RWPE1 (cell line): ENCODE measurements around the gene BUB1B.
A peak's percentile ranks its signal among the peaks of the same experiment; 100 is the strongest.

Experiments used
- CTCF ChIA-PET: fragments of 350-600 bp; sonication (Branson Sonifier 250); formaldehyde crosslinking; extraction: SDS; loops from one replicate; lab custom pipeline; 2021; lab: Yijun Ruan, JAX
- POLR2A ChIA-PET: fragments of 400-600 bp; formaldehyde crosslinking; extraction: SDS; loops from one replicate; lab custom pipeline; 2020; ENCODE audit warnings: antibody characterized with exemption; ENCODE audit not compliant: low non-redundant PET; lab: Yijun Ruan, JAX
- DNase-seq: peaks from one replicate; pipeline ENCODE4 v3.0.0; 2012; ENCODE audit warnings: low spot score
- H3K27ac ChIP-seq: fragments of 450-650 bp; 2 replicates; pipeline ENCODE4 v1.5.1; 2017
- CTCF ChIP-seq: fragments of 450-650 bp; conservative IDR thresholded peaks from 2 replicates; pipeline ENCODE4 v1.5.1; 2017; ENCODE audit warnings: low read depth, mild to moderate bottlenecking

Gene BUB1B

GRCh38 chr15:40239404-40239692 is 78.5 kb downstream of the BUB1B start:
- TF ChIP-seq CTCF = no peak
- ChIA-PET CTCF (interaction anchor here (0.6 to 5.8 kb wide), 6 partner anchors 16 to 400 kb away, joined by 3 to 50 read pairs (median 7); no protein-coding TSS in a partner anchor), POLR2A (no interaction called here)
- peak overlapping the region; percentile 100 for H3K27ac ChIP-seq
- DNase-seq = no peak

GRCh38 chr15:40239693-40240618 is 79.1 kb downstream of the BUB1B start:
- peak; percentile 79 for DNase-seq
- TF ChIP-seq CTCF = no peak
- ChIA-PET POLR2A (interaction anchor here (0.6 to 0.7 kb wide), 2 partner anchors 78 to 329 kb away, joined by 3 to 9 read pairs; partner anchors contain the start of gene RPUSD2), CTCF (interaction anchor here (0.6 to 5.8 kb wide), 7 partner anchors 15 to 400 kb away, joined by 3 to 50 read pairs (median 6); partner anchors contain the start of gene CCDC9B)
- peak overlapping the region; percentile 100 for H3K27ac ChIP-seq

- peak; percentile 60 for DNase-seq
- ChIA-PET POLR2A (interaction anchor here (0.5 to 1.0 kb wide), 3 partner anchors 8 to 329 kb away, joined by 3 to 9 read pairs (median 5); partner anchors contain the start of gene RPUSD2), CTCF (interaction anchor here (0.6 to 5.8 kb wide), 5 partner anchors 17 to 100 kb away, joined by 3 to 50 read pairs (median 7); partner anchors contain the start of gene CCDC9B)
- peak overlapping the region; percentile 100 for H3K27ac ChIP-seq
- TF ChIP-seq CTCF = no peak
These were observed 79.9 kb downstream of the BUB1B start for GRCh38 chr15:40240619-40241221.

DNA sequence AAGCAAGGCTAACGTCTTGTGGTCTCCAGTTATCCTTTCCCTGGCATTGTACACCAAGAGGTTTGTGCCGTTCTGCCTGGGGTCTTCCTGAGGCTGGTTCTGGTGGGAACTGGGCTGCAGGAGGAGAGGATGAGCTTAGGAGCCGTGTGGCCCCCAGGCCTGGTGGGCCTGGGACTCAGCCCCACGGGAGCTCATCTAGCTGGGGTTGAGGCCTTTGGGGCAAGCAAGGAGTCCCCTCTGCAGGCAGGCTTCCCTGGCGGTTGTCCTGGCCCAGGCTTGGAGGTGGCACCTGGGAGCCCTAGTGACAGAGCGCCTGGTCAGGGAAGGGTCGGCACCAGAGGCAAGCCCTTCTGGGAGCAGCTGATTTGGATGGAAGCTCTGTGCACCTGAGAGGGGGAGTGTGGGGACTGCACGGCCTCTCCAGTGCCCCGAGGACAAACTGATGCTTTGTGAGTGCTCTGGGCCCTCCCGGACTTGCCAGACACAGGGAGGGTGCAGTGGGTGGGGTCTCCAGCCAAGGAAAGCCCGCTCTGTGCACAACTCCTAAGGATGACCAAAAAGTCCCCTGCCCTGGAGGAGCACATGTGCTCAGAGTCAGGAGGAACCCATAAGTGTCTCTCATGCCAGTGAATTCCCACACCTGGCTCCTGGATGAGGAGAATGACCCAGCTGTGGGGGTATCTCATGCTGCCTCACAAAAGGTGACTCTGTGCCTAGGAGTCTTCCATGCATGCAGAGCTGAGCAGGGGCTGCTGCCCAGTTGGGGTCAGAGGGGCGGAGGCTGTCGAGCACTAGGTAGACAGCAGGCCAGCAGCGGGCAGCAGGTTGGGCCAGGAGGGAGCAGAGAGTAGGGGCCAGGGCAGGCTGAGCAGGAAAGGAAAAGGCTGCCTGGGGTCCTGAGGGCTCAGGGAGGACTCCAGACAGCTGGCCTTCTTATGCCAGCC is 80.7 kb downstream of the BUB1B start:
- POLR2A ChIA-PET = interaction anchor here (0.5 to 1.0 kb wide), 3 partner anchors 9 to 201 kb away, joined by 3 to 5 read pairs (median 3); no protein-coding TSS in a partner anchor
- CTCF ChIA-PET = interaction anchor here (0.6 to 5.8 kb wide), 6 partner anchors 8 to 102 kb away, joined by 3 to 50 read pairs (median 4); no protein-coding TSS in a partner anchor
- no peak for TF ChIP-seq CTCF
- H3K27ac ChIP-seq = peak overlapping the region; percentile 100
- DNase-seq = no peak

DNA sequence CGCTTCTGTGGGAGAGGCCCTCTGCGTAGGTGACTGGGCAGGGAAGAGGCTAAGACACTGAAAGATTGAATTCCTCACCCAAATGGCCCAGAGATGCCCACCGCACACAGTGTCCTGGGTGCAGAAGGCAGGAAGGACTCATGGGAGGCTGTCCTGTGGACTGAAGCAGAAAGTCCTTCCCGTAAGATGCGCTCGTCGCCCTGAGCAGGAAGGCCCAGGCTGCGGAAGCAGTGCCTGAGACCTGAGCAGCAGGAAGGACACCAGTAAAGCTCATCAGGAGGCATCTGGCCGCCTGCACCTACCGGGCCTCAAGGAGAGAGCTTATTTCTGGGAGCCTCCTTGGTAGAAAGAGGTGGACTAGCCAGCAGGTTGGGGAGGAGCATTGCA is 81.3 kb downstream of the BUB1B start:
- TF ChIP-seq CTCF = no peak
- H3K27ac ChIP-seq = peak overlapping the region; percentile 100
- ChIA-PET CTCF (interaction anchor here (0.8 to 5.8 kb wide), 3 partner anchors 25 to 102 kb away, joined by 3 to 50 read pairs (median 4); no protein-coding TSS in a partner anchor), POLR2A (interaction anchor here (0.5 kb wide), 1 partner anchor 157 kb away, joined by 3 read pairs; no protein-coding TSS in a partner anchor)
- DNase-seq = no peak
